ENCODE measurements around the gene OSBP2. TPM values are rescaled to one million over a fixed set of nuclear protein-coding genes. Genes with fewer than 3 reads are reported as not detected.

The OSBP2 gene
- total and polyA plus RNA-seq, 2 experiments from 2014 or later, result 2.1 to 2.9 TPM

- H3K27ac Mint-ChIP-seq, result no peak overlapping the region
- Histone ChIP-seq H3K79me2 (replicated peaks; ENCODE audit: insufficient read depth) (no peaks in the 10 kb centered on the region), H3K4me2 (no peak overlapping the region), H3F3A (replicated peaks; ENCODE audit: low read depth) (no peaks in the 10 kb centered on the region), H3K9me2 (ENCODE audit: insufficient read depth) (no peaks in the 10 kb centered on the region), H3K4me1 (ENCODE audit: insufficient read depth) (peaks cover 5% of the 10 kb centered on the region; the same call in 1 of the 2 replicates), H4K20me1 (replicated peaks; ENCODE audit: insufficient read depth) (no peaks in the 10 kb centered on the region), H3K4me3 (no peak overlapping the region), H3K27ac (ENCODE audit: low read depth) (no peak overlapping the region), H3K27me3 (ENCODE audit: insufficient read depth) (peaks cover 41% of the 10 kb centered on the region), H3K36me3 (ENCODE audit: insufficient read depth) (no peaks in the 10 kb centered on the region), H2AFZ (no peak overlapping the region)
- no peak for ATAC-seq
- no peaks in the 10 kb centered on the region for H3K9me3 Mint-ChIP-seq
- peaks cover 30% of the 10 kb centered on the region for H3K27me3 Mint-ChIP-seq (ENCODE audit: insufficient read depth, low read depth, poor library complexity)
- TF ChIP-seq ETS1 (IDR thresholded peaks at IDR 0.05) (no peak), ZNF331 (CRISPR knock-in tag; IDR thresholded peaks at IDR 0.05; ENCODE audit: low read depth) (no peak), REST (IDR thresholded peaks at IDR 0.05; ENCODE audit: unreplicated experiment) (no peak), ZNF114 (CRISPR knock-in tag; IDR thresholded peaks at IDR 0.05) (no peak), NANOG (IDR thresholded peaks at IDR 0.05; ENCODE audit: borderline replicate concordance) (no peak)
- no peak overlapping the region for H3K4me3 Mint-ChIP-seq
- H3K4me1 Mint-ChIP-seq, result no peaks in the 10 kb centered on the region
- no peaks in the 10 kb centered on the region for H3K36me3 Mint-ChIP-seq (ENCODE audit: low read depth)
- DNase-seq (ENCODE audit: low spot score), result no peak
Measured at GRCh38 chr22:30824711-30825110, 130.0 kb downstream of the OSBP2 start.

GRCh38 chr22:30825711-30826505, 131.2 kb downstream of the OSBP2 start:
- H3K27ac ChIP-seq (ENCODE audit: low read depth), result no peak overlapping the region
- H3F3A ChIP-seq (replicated peaks; ENCODE audit: low read depth), result no peaks in the 10 kb centered on the region
- Mint-ChIP-seq H3K27me3 (ENCODE audit: insufficient read depth, low read depth, poor library complexity) (peaks cover 30% of the 10 kb centered on the region), H3K4me3 (no peak overlapping the region), H3K9me3 (no peaks in the 10 kb centered on the region), H3K4me1 (peaks cover 7% of the 10 kb centered on the region; the same call in 2 of the 3 replicates), H3K27ac (no peak overlapping the region), H3K36me3 (ENCODE audit: low read depth) (no peaks in the 10 kb centered on the region)
- no peak overlapping the region for H3K4me3 ChIP-seq
- no peaks in the 10 kb centered on the region for H3K36me3 ChIP-seq (ENCODE audit: insufficient read depth)
- no peak overlapping the region for H3K4me2 ChIP-seq
- DNase-seq (ENCODE audit: low spot score), result no peak
- H4K20me1 ChIP-seq (replicated peaks; ENCODE audit: insufficient read depth), result no peaks in the 10 kb centered on the region
- H3K4me1 ChIP-seq (ENCODE audit: insufficient read depth), result peaks cover 10% of the 10 kb centered on the region; the same call in 1 of the 2 replicates
- H3K79me2 ChIP-seq (replicated peaks; ENCODE audit: insufficient read depth), result no peaks in the 10 kb centered on the region
- peaks cover 35% of the 10 kb centered on the region for H3K27me3 ChIP-seq (ENCODE audit: insufficient read depth)
- ATAC-seq, result no peak
- no peak overlapping the region for H2AFZ ChIP-seq
- H3K9me2 ChIP-seq (ENCODE audit: insufficient read depth), result no peaks in the 10 kb centered on the region
- TF ChIP-seq ZNF331 (CRISPR knock-in tag; IDR thresholded peaks at IDR 0.05; ENCODE audit: low read depth) (no peak), REST (IDR thresholded peaks at IDR 0.05; ENCODE audit: unreplicated experiment) (no peak)
